ENCODE measurements around the gene CNTNAP2. TPM values are rescaled to one million over a fixed set of nuclear protein-coding genes. Genes with fewer than 3 reads are reported as not detected.

Gene CNTNAP2
- total RNA-seq, 2 experiments from 2014 or later = not detected

- Mint-ChIP-seq H3K27me3 (no peaks in the 10 kb centered on the region), H3K4me1 (ENCODE audit: low read depth) (no peaks in the 10 kb centered on the region)
- CTCF ChIA-PET = no interaction called here
These were observed 1447.1 kb downstream of the CNTNAP2 start for GRCh38 chr7:147563669-147564068.

DNA sequence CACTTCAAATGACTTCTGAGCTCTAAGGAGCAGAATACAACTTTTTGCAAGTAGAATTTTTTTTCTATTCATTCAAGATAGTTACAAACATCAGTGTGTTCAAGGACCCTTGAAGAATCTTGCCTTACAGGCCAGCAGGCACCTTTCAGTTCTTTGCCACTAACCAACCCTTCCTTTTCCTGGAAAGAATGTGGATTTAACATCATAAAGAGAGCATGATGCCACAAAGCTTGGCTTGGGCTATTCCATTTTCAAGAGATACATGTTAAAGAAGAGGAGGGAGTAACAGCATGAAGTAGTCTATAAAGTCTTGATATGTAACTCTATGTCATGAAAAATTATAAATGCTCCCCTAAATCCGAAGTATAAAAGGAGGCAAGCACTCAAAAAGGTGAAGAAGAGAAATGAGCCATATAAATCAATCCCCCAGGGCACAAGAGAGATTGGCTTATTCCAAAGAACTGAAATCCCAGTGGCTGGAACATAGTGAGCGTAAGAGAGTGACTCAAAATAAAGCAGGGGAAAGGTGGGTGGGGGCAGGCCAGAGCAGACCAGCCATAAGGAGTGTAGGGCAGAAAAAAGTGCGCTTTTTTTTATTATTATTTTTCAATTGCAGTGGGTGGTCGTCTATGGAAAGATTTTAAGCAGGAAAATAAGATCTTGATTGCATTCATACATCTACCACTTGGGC is 1448.3 kb downstream of the CNTNAP2 start:
- Mint-ChIP-seq H3K4me3 (no peak overlapping the region), H3K27ac (no peak overlapping the region), H3K27me3 (no peaks in the 10 kb centered on the region), H3K36me3 (ENCODE audit: low read depth) (no peaks in the 10 kb centered on the region), H3K9me3 (peaks cover 9% of the 10 kb centered on the region), H3K4me1 (ENCODE audit: low read depth) (no peaks in the 10 kb centered on the region)
- TF ChIP-seq, protein P1, sequence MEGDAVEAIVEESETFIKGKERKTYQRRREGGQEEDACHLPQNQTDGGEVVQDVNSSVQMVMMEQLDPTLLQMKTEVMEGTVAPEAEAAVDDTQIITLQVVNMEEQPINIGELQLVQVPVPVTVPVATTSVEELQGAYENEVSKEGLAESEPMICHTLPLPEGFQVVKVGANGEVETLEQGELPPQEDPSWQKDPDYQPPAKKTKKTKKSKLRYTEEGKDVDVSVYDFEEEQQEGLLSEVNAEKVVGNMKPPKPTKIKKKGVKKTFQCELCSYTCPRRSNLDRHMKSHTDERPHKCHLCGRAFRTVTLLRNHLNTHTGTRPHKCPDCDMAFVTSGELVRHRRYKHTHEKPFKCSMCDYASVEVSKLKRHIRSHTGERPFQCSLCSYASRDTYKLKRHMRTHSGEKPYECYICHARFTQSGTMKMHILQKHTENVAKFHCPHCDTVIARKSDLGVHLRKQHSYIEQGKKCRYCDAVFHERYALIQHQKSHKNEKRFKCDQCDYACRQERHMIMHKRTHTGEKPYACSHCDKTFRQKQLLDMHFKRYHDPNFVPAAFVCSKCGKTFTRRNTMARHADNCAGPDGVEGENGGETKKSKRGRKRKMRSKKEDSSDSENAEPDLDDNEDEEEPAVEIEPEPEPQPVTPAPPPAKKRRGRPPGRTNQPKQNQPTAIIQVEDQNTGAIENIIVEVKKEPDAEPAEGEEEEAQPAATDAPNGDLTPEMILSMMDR (IDR thresholded peaks at IDR 0.05) = no peak
- intact Hi-C loops (cut with DNase I, micrococcal nuclease) = no loop called here
- H3K4me3 ChIP-seq (ENCODE audit: low read length) = no peak overlapping the region
- ChIA-PET POLR2A (no interaction called here), CTCF (no interaction called here)
- H3K27ac ChIP-seq (ENCODE audit: low read depth in 1 of 2, low read length in 2 of 2) = no peak overlapping the region
- no peak for DNase-seq
- no peaks in the 10 kb centered on the region for H3K4me1 ChIP-seq (ENCODE audit: insufficient read depth, low read length)
- H3K27me3 ChIP-seq (ENCODE audit: control insufficient read depth in 1 of 2, insufficient read depth in 2 of 2, low read length in 2 of 2) = no peaks in the 10 kb centered on the region
- ATAC-seq (ENCODE audit: poor library complexity) = no peak
- H3K36me3 ChIP-seq (ENCODE audit: insufficient read depth, low read length) = no peaks in the 10 kb centered on the region
- peaks cover 0 to 3% of the 10 kb centered on the region in 2 experiments for H3K9me3 ChIP-seq (ENCODE audit: control insufficient read depth in 1 of 2, insufficient read depth in 1 of 2, low read length in 2 of 2)

More at GRCh38 chr7:147563669-147564068, 1447.1 kb downstream of the CNTNAP2 start:
- no peak for DNase-seq
- Histone ChIP-seq H3K4me3 (ENCODE audit: low read length) (no peak overlapping the region), H3K27ac (ENCODE audit: low read depth in 1 of 2, low read length in 2 of 2) (no peak overlapping the region), H3K36me3 (ENCODE audit: insufficient read depth, low read length) (no peaks in the 10 kb centered on the region), H3K9me3 (ENCODE audit: control insufficient read depth in 1 of 2, insufficient read depth in 1 of 2, low read length in 2 of 2) (no peaks in the 10 kb centered on the region), H3K27me3 (ENCODE audit: control insufficient read depth in 1 of 2, insufficient read depth in 2 of 2, low read length in 2 of 2) (no peaks in the 10 kb centered on the region), H3K4me1 (ENCODE audit: insufficient read depth, low read length) (no peaks in the 10 kb centered on the region)
- no peak overlapping the region for H3K4me3 Mint-ChIP-seq
- H3K27ac Mint-ChIP-seq = no peak overlapping the region
- H3K36me3 Mint-ChIP-seq (ENCODE audit: low read depth) = no peaks in the 10 kb centered on the region
- intact Hi-C loops (cut with DNase I, micrococcal nuclease) = no loop called here
- ATAC-seq (ENCODE audit: poor library complexity) = no peak
- TF ChIP-seq, protein P1 (IDR thresholded peaks at IDR 0.05) = no peak
- POLR2A ChIA-PET = no interaction called here
- H3K9me3 Mint-ChIP-seq = peaks cover 9% of the 10 kb centered on the region

GRCh38 chr7:147567043-147567442 is 1450.4 kb downstream of the CNTNAP2 start:
- no peak overlapping the region for H3K4me3 Mint-ChIP-seq
- DNase-seq = no peak
- TF ChIP-seq, protein P1 (IDR thresholded peaks at IDR 0.05) = no peak

More at GRCh38 chr7:147567043-147567442, 1450.4 kb downstream of the CNTNAP2 start:
- no peaks in the 10 kb centered on the region for H3K4me1 ChIP-seq (ENCODE audit: insufficient read depth, low read length)
- H3K27me3 ChIP-seq (ENCODE audit: control insufficient read depth in 1 of 2, insufficient read depth in 2 of 2, low read length in 2 of 2) = no peaks in the 10 kb centered on the region
- ChIA-PET POLR2A (no interaction called here), CTCF (no interaction called here)
- intact Hi-C loops (cut with DNase I, micrococcal nuclease) = no loop called here
- peaks cover 3% of the 10 kb centered on the region for H3K9me3 Mint-ChIP-seq
- H3K4me1 Mint-ChIP-seq (ENCODE audit: low read depth) = no peaks in the 10 kb centered on the region
- H3K27ac Mint-ChIP-seq = no peak overlapping the region
- no peak for ATAC-seq (ENCODE audit: poor library complexity)
- no peak overlapping the region for H3K4me3 ChIP-seq (ENCODE audit: low read length)
- H3K9me3 ChIP-seq (ENCODE audit: control insufficient read depth in 1 of 2, insufficient read depth in 1 of 2, low read length in 2 of 2) = peaks cover 0 to 3% of the 10 kb centered on the region in 2 experiments
- H3K27me3 Mint-ChIP-seq = no peaks in the 10 kb centered on the region
- no peaks in the 10 kb centered on the region for H3K36me3 ChIP-seq (ENCODE audit: insufficient read depth, low read length)
- H3K36me3 Mint-ChIP-seq (ENCODE audit: low read depth) = no peaks in the 10 kb centered on the region
- H3K27ac ChIP-seq (ENCODE audit: low read depth in 1 of 2, low read length in 2 of 2) = no peak overlapping the region

Data from CD4-positive, alpha-beta T cell (primary cell).